NCI-H1105 (cell line): ENCODE measurements around the gene POLR2B.
"Not testable (repeated sequence)": the region's sequence is repeated elsewhere in the genome, so short reads cannot be mapped to it uniquely, and the experiment has no call there.

ENCODE experiments used
- DNase-seq: peaks from one replicate; lab custom pipeline; 2025; lab: John Stamatoyannopoulos, UW

Gene POLR2B

GRCh38 chr4:56986952-56987351 lies 8.3 kb downstream of the POLR2B start:
- no peak for DNase-seq

- DNase-seq = no peak
These were observed 11.6 kb downstream of the POLR2B start for GRCh38 chr4:56990109-56990905.

GRCh38 chr4:56995525-56995924 lies 16.8 kb downstream of the POLR2B start:
- DNase-seq = no peak

- DNase-seq = no peak
These were observed 21.1 kb downstream of the POLR2B start for GRCh38 chr4:56999751-57000150.

GRCh38 chr4:57013543-57014120 lies 34.9 kb downstream of the POLR2B start:
- DNase-seq = no peak

GRCh38 chr4:57018980-57019379 lies 40.3 kb downstream of the POLR2B start:
- no peak for DNase-seq

GRCh38 chr4:57020467-57021101 lies 41.9 kb downstream of the POLR2B start:
- DNase-seq = no peak

- DNase-seq = no peak
These were observed 44.4 kb downstream of the POLR2B start for GRCh38 chr4:57023104-57023503.

GRCh38 chr4:57034520-57034919 lies 55.8 kb downstream of the POLR2B start:
- DNase-seq = no peak

GRCh38 chr4:57037982-57038604 lies 59.4 kb downstream of the POLR2B start:
- no peak for DNase-seq

- DNase-seq = no peak
These were observed 60.6 kb downstream of the POLR2B start for GRCh38 chr4:57039345-57039744.

- no peak for DNase-seq
These were observed 61.8 kb downstream of the POLR2B start for GRCh38 chr4:57040510-57040909.

- no peak for DNase-seq
These were observed 62.3 kb downstream of the POLR2B start for GRCh38 chr4:57041020-57041419.

- DNase-seq = no peak
These were observed 64.0 kb downstream of the POLR2B start for GRCh38 chr4:57042711-57043169.

- DNase-seq = no peak
These were observed 64.9 kb downstream of the POLR2B start for GRCh38 chr4:57043347-57044251.

GRCh38 chr4:57044279-57044678 lies 65.6 kb downstream of the POLR2B start:
- no peak for DNase-seq

- DNase-seq = no peak
These were observed 66.3 kb downstream of the POLR2B start for GRCh38 chr4:57044996-57045395.

- DNase-seq = not testable (repeated sequence)
These were observed 68.3 kb downstream of the POLR2B start for GRCh38 chr4:57047046-57047445.

- DNase-seq = no peak
These were observed 70.1 kb downstream of the POLR2B start for GRCh38 chr4:57048590-57049304.

GRCh38 chr4:57051095-57051494 lies 72.4 kb downstream of the POLR2B start:
- DNase-seq = no peak

GRCh38 chr4:57051524-57051923 lies 72.8 kb downstream of the POLR2B start:
- DNase-seq = no peak
